Trophoblast cell (in vitro differentiated cells and primary cell): ENCODE data around the gene PRKAR1B.

Experiments used
- DNase-seq, 2 donors: peaks; one replicate each; pipeline ENCODE4 v3.0.0-alpha.2; 2016
- H2AFZ ChIP-seq: 2 replicates; pipeline ENCODE4 v1.6.1; 2013; ENCODE audit warnings: low read length, moderate library complexity, mild to moderate bottlenecking; ENCODE audit not compliant: insufficient read depth, poor library complexity
- H2AK5ac ChIP-seq: 2 replicates; pipeline ENCODE4 v1.6.1; 2013; ENCODE audit warnings: mild to moderate bottlenecking, low read length
- H2BK120ac ChIP-seq: 2 replicates; pipeline ENCODE4 v1.6.1; 2013; ENCODE audit warnings: low read length, mild to moderate bottlenecking, moderate library complexity; ENCODE audit not compliant: insufficient read depth, poor library complexity
- H2BK12ac ChIP-seq: 2 replicates; pipeline ENCODE4 v1.6.1; 2013; ENCODE audit warnings: mild to moderate bottlenecking, low read length, moderate library complexity
- H2BK5ac ChIP-seq: 2 replicates; pipeline ENCODE4 v1.6.1; 2013; ENCODE audit warnings: low read length, low read depth, moderate library complexity, mild to moderate bottlenecking; ENCODE audit not compliant: poor library complexity
- H3K14ac ChIP-seq: 2 replicates; pipeline ENCODE4 v1.6.1; 2013; ENCODE audit warnings: mild to moderate bottlenecking, low read length
- H3K18ac ChIP-seq: 2 replicates; pipeline ENCODE4 v1.6.1; 2013; ENCODE audit warnings: mild to moderate bottlenecking, low read length
- H3K23ac ChIP-seq: 2 replicates; pipeline ENCODE4 v1.6.1; 2013; ENCODE audit warnings: low read length
- H3K27ac ChIP-seq: 2 replicates; pipeline ENCODE4 v1.5.1; 2013; ENCODE audit warnings: low read depth, mild to moderate bottlenecking, inconsistent platforms, low read length, moderate library complexity
- H3K27me3 ChIP-seq: 2 replicates; pipeline ENCODE4 v1.6.1; 2013; ENCODE audit warnings: inconsistent platforms, mild to moderate bottlenecking, low read length, moderate library complexity; ENCODE audit not compliant: insufficient read depth
- H3K36me3 ChIP-seq, 2 experiments: 1 replicate in 1 of 2; 2 replicates in 1 of 2; pipeline ENCODE4 v1.6.1; 2013; ENCODE audit warnings: low read length in 2 of 2, mild to moderate bottlenecking in 2 of 2, moderate library complexity in 1 of 2; ENCODE audit not compliant: insufficient read depth in 2 of 2, control insufficient read depth in 1 of 2
- H3K4ac ChIP-seq: 2 replicates; pipeline ENCODE4 v1.6.1; 2013; ENCODE audit warnings: low read depth, mild to moderate bottlenecking, low read length, moderate library complexity
- H3K4me1 ChIP-seq, 2 experiments: 1 replicate in 1 of 2; 2 replicates in 1 of 2; pipeline ENCODE4 v1.6.1; 2013; ENCODE audit warnings: low read length in 2 of 2, mild to moderate bottlenecking in 2 of 2, moderate library complexity in 1 of 2; ENCODE audit not compliant: insufficient read depth in 2 of 2, control insufficient read depth in 1 of 2
- H3K4me2 ChIP-seq: 2 replicates; pipeline ENCODE4 v1.6.1; 2013; ENCODE audit warnings: inconsistent platforms, mild to moderate bottlenecking, low read length, moderate library complexity
- H3K4me3 ChIP-seq: 2 replicates; pipeline ENCODE4 v1.5.1; 2013; ENCODE audit warnings: mild to moderate bottlenecking, low read depth, low read length, inconsistent platforms
- H3K79me1 ChIP-seq: one replicate; pipeline ENCODE4 v1.6.1; 2013; ENCODE audit warnings: low read length
- H3K79me2 ChIP-seq: 2 replicates; pipeline ENCODE4 v1.6.1; 2013; ENCODE audit warnings: low read length, mild to moderate bottlenecking; ENCODE audit not compliant: control insufficient read depth, insufficient read depth, poor library complexity
- H3K9ac ChIP-seq: 2 replicates; pipeline ENCODE4 v1.6.1; 2013; ENCODE audit warnings: mild to moderate bottlenecking, low read length
- H3K9me3 ChIP-seq: 2 replicates; pipeline ENCODE4 v1.6.1; 2013; ENCODE audit warnings: low read depth, mild to moderate bottlenecking, control low read depth, inconsistent platforms, low read length; ENCODE audit not compliant: insufficient read depth
- H4K12ac ChIP-seq: 2 replicates; pipeline ENCODE4 v1.6.1; 2013; ENCODE audit warnings: low read depth, mild to moderate bottlenecking, low read length, moderate library complexity
- H4K8ac ChIP-seq: 2 replicates; pipeline ENCODE4 v1.6.1; 2013; ENCODE audit warnings: low read depth, mild to moderate bottlenecking, low read length, moderate library complexity
- H4K91ac ChIP-seq: one replicate; pipeline ENCODE4 v1.6.1; 2013; ENCODE audit warnings: low read depth, mild to moderate bottlenecking, low read length, moderate library complexity
- WGBS: extraction: QIAGEN DNeasy Blood & Tissue Kit; methylation state at CpG from one replicate; pipeline ENCODE4 v1.1.7; 2013; ENCODE audit warnings: missing lambda C conversion rate; ENCODE audit not compliant: insufficient read length, insufficient coverage; ENCODE audit errors: extremely low coverage; 5-methylcytosine and 5-hydroxymethylcytosine counted together

Gene PRKAR1B

GRCh38 chr7:561631-562373 is 165.3 kb downstream of the PRKAR1B start:
- no peaks in the 10 kb centered on the region for H3K79me1 ChIP-seq
- H4K91ac ChIP-seq, result no peak overlapping the region
- H2BK120ac ChIP-seq, result no peak overlapping the region
- no CpG with 5 or more reads among the region's 44 CpGs for WGBS
- no peak overlapping the region for H2BK5ac ChIP-seq
- DNase-seq, result no peak
- no peak overlapping the region for H2AK5ac ChIP-seq
- H3K79me2 ChIP-seq, result no peaks in the 10 kb centered on the region
- H3K14ac ChIP-seq, result no peak overlapping the region
- H2AFZ ChIP-seq, result no peak overlapping the region
- peak overlapping the region; percentile 6 for H3K4me3 ChIP-seq
- no peak overlapping the region for H4K8ac ChIP-seq
- H3K18ac ChIP-seq, result no peak overlapping the region
- no peak overlapping the region for H3K23ac ChIP-seq
- no peak overlapping the region for H4K12ac ChIP-seq
- no peak overlapping the region for H3K4me2 ChIP-seq
- H3K4me1 ChIP-seq, result no peaks in the 10 kb centered on the region
- no peak overlapping the region for H3K4ac ChIP-seq
- no peaks in the 10 kb centered on the region for H3K27me3 ChIP-seq
- no peak overlapping the region for H3K27ac ChIP-seq
- H3K9me3 ChIP-seq, result peaks cover 10% of the 10 kb centered on the region
- H2BK12ac ChIP-seq, result no peak overlapping the region
- H3K9ac ChIP-seq, result no peak overlapping the region
- H3K36me3 ChIP-seq, result peaks cover 0 to 3% of the 10 kb centered on the region in 2 experiments

GRCh38 chr7:560966-561630 is 166.0 kb downstream of the PRKAR1B start:
- H2BK120ac ChIP-seq, result no peak overlapping the region
- H2BK12ac ChIP-seq, result no peak overlapping the region
- peaks cover 10% of the 10 kb centered on the region for H3K9me3 ChIP-seq
- no peak overlapping the region for H2AK5ac ChIP-seq
- H3K4me1 ChIP-seq, result no peaks in the 10 kb centered on the region
- H3K18ac ChIP-seq, result no peak overlapping the region
- H3K27me3 ChIP-seq, result no peaks in the 10 kb centered on the region
- H4K91ac ChIP-seq, result no peak overlapping the region
- no peak overlapping the region for H4K12ac ChIP-seq
- H3K27ac ChIP-seq, result no peak overlapping the region
- H3K79me1 ChIP-seq, result no peaks in the 10 kb centered on the region
- no peak overlapping the region for H2AFZ ChIP-seq
- H3K4me3 ChIP-seq, result peak overlapping the region; percentile 64
- no peak overlapping the region for H2BK5ac ChIP-seq
- no peak overlapping the region for H3K4me2 ChIP-seq
- WGBS, result no CpG with 5 or more reads among the region's 21 CpGs
- H3K23ac ChIP-seq, result no peak overlapping the region
- peaks cover 0 to 3% of the 10 kb centered on the region in 2 experiments for H3K36me3 ChIP-seq
- no peak overlapping the region for H3K9ac ChIP-seq
- no peak overlapping the region for H4K8ac ChIP-seq
- DNase-seq, result no peak
- H3K14ac ChIP-seq, result no peak overlapping the region
- H3K79me2 ChIP-seq, result no peaks in the 10 kb centered on the region
- no peak overlapping the region for H3K4ac ChIP-seq

- Histone ChIP-seq H2BK120ac (no peak overlapping the region), H3K27ac (no peak overlapping the region), H3K4me2 (no peak overlapping the region), H3K79me1 (no peaks in the 10 kb centered on the region), H3K18ac (no peak overlapping the region), H4K8ac (no peak overlapping the region), H4K12ac (no peak overlapping the region), H3K14ac (no peak overlapping the region), H2BK12ac (no peak overlapping the region), H3K79me2 (no peaks in the 10 kb centered on the region), H3K4ac (no peak overlapping the region), H3K36me3 (peaks cover 0 to 3% of the 10 kb centered on the region in 2 experiments), H2AK5ac (no peak overlapping the region), H2AFZ (no peak overlapping the region), H3K4me3 (no peak overlapping the region), H3K9me3 (peaks cover 10% of the 10 kb centered on the region), H3K27me3 (no peaks in the 10 kb centered on the region), H3K4me1 (no peaks in the 10 kb centered on the region), H3K23ac (no peak overlapping the region), H4K91ac (no peak overlapping the region), H2BK5ac (no peak overlapping the region), H3K9ac (no peak overlapping the region)
- DNase-seq, result no peak
- no CpG with 5 or more reads among the region's 21 CpGs for WGBS
These were observed 167.7 kb downstream of the PRKAR1B start for GRCh38 chr7:559396-559705.

GRCh38 chr7:557558-557881 is 169.6 kb downstream of the PRKAR1B start:
- H3K14ac ChIP-seq, result no peak overlapping the region
- H2BK12ac ChIP-seq, result no peak overlapping the region
- no peaks in the 10 kb centered on the region for H3K36me3 ChIP-seq
- H3K4me3 ChIP-seq, result no peak overlapping the region
- H3K79me2 ChIP-seq, result no peaks in the 10 kb centered on the region
- H3K79me1 ChIP-seq, result no peaks in the 10 kb centered on the region
- no peaks in the 10 kb centered on the region for H3K27me3 ChIP-seq
- no peak overlapping the region for H3K18ac ChIP-seq
- H3K4ac ChIP-seq, result no peak overlapping the region
- DNase-seq, result no peak
- no peak overlapping the region for H4K91ac ChIP-seq
- H2BK120ac ChIP-seq, result no peak overlapping the region
- no peaks in the 10 kb centered on the region for H3K4me1 ChIP-seq
- H3K23ac ChIP-seq, result no peak overlapping the region
- peaks cover 7% of the 10 kb centered on the region for H3K9me3 ChIP-seq
- no peak overlapping the region for H2AFZ ChIP-seq
- no peak overlapping the region for H2AK5ac ChIP-seq
- H3K4me2 ChIP-seq, result no peak overlapping the region
- H3K9ac ChIP-seq, result no peak overlapping the region
- no peak overlapping the region for H2BK5ac ChIP-seq
- no CpG with 5 or more reads among the region's 12 CpGs for WGBS
- H3K27ac ChIP-seq, result no peak overlapping the region
- no peak overlapping the region for H4K12ac ChIP-seq
- H4K8ac ChIP-seq, result no peak overlapping the region
